Left hindlimb (tissue), 1 donor: ENCODE measurements around the gene SLC2A8.
A peak's percentile ranks its signal among the peaks of the same experiment; 100 is the strongest.

ENCODE experiments used
- DNase-seq: peaks from one replicate; pipeline ENCODE4 v3.0.0-alpha.2; 2018

The SLC2A8 gene, protein sequence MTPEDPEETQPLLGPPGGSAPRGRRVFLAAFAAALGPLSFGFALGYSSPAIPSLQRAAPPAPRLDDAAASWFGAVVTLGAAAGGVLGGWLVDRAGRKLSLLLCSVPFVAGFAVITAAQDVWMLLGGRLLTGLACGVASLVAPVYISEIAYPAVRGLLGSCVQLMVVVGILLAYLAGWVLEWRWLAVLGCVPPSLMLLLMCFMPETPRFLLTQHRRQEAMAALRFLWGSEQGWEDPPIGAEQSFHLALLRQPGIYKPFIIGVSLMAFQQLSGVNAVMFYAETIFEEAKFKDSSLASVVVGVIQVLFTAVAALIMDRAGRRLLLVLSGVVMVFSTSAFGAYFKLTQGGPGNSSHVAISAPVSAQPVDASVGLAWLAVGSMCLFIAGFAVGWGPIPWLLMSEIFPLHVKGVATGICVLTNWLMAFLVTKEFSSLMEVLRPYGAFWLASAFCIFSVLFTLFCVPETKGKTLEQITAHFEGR

DNA sequence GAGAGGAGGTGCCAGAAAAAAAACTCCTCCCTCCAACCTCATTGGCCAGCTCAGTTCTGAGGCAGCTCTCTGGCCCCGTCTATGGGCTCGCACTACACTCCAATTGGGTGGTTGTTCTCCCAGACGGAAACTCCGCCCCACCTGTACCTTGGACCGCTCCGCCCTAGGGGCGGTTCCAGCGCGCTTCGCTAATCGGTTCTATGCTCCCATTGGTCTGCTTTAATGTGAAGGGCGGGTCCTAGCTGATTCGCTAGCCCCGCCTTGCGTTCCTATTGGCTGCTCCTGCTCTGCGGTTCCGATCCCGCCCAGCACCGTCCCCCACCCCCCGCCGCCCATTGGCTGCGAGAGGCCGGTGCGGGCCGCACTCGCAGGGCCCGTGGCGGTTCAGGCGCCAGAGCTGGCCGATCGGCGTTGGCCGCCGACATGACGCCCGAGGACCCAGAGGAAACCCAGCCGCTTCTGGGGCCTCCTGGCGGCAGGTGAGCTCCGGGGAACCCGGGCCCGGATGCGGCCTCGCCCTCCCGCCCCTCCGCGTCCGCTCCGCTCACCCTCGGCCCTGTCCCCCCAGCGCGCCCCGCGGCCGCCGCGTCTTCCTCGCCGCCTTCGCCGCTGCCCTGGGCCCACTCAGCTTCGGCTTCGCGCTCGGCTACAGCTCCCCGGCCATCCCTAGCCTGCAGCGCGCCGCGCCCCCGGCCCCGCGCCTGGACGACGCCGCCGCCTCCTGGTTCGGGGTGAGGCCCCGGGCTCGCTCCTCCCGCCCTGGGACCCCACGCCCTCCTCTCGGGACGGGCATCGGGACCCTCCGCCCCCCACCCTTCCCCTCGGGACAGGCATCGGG, at the start of gene SLC2A8:
TSS of gene SLC2A8 (plus strand) at position 362 of the 838 bp plus-strand sequence. CDS start at position 424, 62 bp downstream.
- DNase-seq: peak; percentile 99

- no peak for DNase-seq
Measured at GRCh38 chr9:127347831-127348776, 48.9 kb upstream of the SLC2A8 start.

GRCh38 chr9:127349483-127350113, 47.4 kb upstream of the SLC2A8 start:
- no peak for DNase-seq

DNA sequence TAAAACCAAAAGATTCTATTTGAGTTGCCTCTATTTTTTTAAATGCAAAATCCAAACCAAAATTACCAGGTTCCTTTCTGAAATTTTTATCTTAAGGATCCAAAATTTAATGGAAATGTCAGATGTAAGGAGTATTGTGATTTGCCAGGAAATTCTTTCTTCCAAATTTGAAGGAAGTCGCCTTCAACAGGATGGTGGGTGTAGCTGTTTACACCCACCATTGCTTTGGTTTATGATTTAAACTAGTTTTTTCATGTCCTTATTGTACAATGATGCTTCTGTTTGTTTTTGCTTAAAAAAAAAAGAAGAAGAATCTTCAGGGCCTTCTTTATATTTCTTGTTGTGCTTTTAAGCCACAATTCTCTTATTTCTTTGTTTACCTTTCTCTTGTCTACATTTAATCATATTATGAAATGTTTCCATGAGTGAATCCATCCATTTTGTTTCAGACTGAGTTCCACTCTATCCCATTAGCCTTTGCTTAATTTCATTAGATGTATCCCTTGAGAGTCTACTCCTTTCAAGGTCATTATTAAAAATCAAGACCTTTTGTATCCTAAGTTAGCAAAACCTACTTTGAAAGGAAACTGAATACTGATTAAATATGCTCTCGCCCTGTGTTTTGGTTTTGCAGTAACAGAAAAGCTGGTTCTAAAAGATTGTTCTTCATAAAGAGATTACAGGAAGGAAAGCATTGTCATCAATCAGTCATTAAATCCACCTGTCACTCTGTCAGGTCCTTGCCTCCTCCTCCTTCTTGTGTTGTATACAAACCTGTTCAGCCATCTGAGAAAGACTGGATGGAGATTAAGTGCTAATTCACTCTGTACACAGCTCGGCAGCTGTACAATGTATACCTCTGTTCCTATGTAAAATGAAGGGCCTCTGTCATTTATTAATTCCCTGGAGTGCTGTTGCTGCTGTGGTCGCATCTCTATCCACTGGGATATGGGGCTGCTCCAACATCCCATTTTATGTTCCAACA, 45.5 kb upstream of the SLC2A8 start:
- DNase-seq: no peak

- DNase-seq: no peak
Measured at GRCh38 chr9:127353882-127354281, 43.1 kb upstream of the SLC2A8 start.

- no peak for DNase-seq
Measured at GRCh38 chr9:127356906-127357305, 40.1 kb upstream of the SLC2A8 start.

- no peak for DNase-seq
Measured at GRCh38 chr9:127358023-127358535, 38.9 kb upstream of the SLC2A8 start.

DNA sequence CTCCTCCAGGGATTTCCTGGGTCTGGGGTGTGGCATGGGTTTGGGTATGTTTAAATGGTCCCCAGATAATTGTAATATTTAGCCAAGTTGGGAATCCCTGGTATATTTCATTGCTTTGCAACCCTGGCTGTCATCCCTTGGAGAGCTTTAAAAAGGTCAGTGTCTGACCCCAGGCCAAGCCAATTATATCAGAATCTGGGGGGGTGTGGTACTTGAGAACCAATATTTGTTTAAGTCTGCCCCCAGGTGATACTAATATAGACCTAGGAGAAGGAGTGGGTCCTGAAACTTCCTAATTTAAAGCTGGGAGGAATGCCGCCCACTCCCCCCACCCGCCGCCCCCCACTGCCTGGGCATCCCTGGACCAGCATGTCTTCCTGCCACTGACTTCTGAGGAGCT, 38.2 kb upstream of the SLC2A8 start:
- DNase-seq: no peak

DNA sequence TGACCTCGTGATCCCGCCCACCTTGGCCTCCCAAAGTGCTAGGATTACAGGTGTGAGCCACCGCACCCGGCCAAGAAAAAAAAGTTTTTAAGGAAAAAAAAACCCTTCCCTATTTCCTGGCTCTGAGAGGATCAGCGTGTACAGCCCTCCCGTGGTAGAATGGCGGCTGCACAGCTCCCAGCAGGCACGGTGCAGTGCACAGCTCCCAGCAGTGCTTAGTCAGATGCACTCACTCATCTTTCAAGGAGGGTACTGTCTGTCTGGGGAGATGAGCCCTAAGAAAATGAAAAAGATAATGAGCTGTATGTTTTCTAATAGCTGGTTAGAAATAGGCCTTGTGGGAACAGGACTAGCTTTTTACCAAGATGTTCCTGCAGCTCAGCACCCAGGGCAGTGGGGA, 36.7 kb upstream of the SLC2A8 start:
- DNase-seq: no peak

GRCh38 chr9:127360829-127361228, 36.1 kb upstream of the SLC2A8 start:
- no peak for DNase-seq

DNA sequence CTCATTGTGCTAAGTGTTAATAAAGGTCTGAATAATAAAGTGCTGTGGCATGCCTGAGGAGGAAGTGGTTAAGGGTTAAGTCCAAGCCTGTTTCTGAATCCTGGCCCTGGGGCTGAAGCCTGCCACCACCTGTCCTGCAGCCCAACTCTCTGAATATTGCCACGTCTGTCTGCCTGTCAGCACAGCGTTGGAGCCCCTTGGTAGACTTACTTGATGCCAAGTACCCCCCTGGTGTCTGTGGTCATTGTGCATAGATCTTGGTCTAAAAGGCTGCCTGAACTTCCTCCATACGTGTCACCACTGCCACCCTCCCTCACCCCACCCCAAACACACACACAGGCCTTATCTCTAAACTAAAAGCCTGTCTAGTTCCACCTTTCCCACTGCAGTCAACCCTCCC, 35.4 kb upstream of the SLC2A8 start:
- no peak for DNase-seq

DNA sequence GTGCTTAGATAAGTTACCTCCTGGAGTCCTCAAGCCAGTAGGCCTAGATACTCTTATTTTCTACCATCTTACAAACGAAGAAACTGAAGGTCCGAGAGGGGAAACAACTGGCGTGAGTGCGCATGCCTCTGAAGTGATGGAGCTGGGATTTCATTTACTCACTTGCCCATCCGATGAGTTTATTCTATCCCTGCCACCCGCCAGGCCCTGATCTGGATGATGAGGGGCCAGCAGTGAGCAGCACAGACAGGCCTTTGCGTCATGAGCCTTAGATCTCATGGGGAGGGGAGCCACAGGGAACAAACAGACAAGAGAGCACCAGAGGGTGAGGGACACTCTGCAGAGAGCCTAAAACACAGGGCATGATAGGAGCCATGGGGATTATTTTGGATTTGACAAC, 34.1 kb upstream of the SLC2A8 start:
- DNase-seq: no peak

DNA sequence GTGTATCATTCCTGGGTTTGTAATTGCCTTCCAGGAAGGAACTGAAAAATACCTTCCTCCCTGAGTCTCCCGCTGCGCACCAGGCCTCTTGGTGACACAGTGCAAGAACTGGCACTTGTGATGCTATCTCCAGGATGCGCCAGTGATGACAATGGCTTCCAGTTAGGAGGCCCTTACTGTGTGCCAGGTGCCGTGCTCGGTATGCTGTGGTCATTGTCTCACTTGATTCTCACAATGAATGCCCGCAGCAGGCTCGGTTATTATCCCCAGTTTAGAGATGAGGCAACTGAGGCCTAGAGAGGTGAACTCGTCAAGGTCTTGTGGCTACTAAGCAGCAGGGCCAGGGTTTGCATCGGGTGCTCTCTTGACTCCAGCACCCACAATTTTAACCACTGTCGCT, 31.5 kb upstream of the SLC2A8 start:
- no peak for DNase-seq

DNA sequence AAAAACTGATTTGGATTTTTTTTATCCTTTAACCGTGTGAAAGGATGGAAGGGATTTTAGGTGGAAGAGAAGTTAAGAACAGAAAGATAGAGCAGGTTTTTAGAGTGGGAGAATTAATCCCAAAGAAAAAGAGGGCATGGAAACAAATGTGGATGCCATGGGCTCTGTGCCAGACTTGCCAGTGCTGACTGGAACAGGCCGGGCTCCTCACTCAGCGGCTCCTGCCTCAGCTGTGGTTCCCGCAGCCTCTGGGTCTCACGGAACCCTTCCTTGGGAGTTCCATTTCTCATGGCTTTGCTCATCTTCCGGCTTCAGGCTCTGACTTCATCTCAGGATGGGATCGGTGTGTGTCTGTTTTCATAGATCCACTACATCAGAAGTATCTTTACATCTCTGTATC, 30.4 kb upstream of the SLC2A8 start:
- DNase-seq: no peak

GRCh38 chr9:127368852-127369402, 28.0 kb upstream of the SLC2A8 start:
- no peak for DNase-seq

GRCh38 chr9:127369428-127369827, 27.5 kb upstream of the SLC2A8 start:
- no peak for DNase-seq

DNA sequence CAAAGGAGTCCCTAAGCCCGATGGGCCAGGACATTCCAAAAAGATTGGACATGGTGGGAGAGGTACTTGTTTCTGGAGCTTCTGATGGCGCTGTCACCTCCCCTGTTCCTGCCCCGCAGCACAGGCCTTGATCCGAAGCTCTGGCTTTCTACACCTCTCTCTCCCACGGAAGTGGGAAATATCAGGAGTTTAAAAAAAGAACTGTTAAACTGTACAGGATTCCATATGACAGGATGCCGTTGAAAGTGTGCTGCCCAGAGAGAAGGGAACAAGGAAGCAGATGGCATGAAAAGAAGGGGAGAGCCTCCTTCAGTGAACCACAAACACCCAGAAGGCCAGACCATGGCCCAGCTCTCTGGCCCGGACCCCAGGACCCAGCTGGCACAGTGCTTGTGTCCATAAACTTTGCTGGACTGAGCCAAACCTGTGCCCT, 26.8 kb upstream of the SLC2A8 start:
- no peak for DNase-seq

DNA sequence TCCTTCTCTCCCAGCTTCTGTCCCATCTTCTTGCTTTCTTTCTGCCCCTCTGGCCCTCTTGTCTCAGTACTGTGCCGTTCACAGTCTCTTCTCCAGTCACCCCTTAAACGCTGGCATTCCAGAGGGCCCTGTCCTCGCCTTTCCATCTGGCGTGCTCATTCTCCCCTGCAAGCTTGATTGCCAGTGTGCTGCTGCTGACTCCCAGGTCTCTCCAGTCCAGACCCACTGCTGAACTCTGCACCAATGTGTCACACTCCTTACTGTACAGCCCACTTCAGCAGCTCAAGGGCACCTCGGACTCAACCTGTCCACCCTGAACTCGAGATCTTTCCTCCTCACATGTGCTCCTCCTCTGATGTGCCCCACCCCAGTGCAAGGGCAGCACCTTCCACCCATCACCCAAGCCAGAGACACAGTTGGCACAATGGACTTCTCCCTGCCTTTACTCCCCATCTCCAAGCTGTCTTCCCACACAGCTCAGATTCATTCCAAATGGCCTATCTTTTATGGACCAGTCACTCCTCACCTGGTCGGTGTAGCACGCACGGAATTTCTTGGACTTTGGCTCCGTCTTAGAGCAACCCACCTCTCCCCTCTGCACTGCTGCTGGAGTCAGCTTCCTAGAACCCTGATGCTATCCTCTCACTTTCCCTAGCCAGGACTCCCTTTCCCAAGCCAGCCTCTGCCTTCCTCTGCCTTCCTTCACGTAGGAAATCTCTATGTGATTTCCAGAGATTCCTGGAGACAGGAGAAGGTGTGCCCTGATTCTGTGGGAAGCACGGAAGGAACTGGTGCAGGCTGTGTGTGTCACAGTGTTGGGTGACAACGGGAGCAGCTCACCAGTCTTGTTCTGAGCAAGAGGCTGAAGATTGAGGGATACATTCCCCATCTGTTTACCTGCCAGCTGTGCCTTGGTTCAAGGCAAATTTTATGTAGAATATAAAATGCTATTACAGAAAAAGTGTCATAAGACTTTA, 26.0 kb upstream of the SLC2A8 start:
- no peak for DNase-seq

GRCh38 chr9:127380479-127380878, 16.5 kb upstream of the SLC2A8 start:
- no peak for DNase-seq
